T-helper 9 cell (primary cell): ENCODE results near the gene CALD1.

Source experiments
- DNase-seq: peaks from one replicate; pipeline ENCODE4 v3.0.0-alpha.2; 2020

CALD1 gene

GRCh38 chr7:134829380-134829986, 50.0 kb downstream of the CALD1 start:
- no peak for DNase-seq

- no peak for DNase-seq
Measured at GRCh38 chr7:134831862-134832261, 52.4 kb downstream of the CALD1 start.

GRCh38 chr7:134832367-134832766, 52.9 kb downstream of the CALD1 start:
- DNase-seq, result no peak

- no peak for DNase-seq
Measured at GRCh38 chr7:134834689-134835462, 55.4 kb downstream of the CALD1 start.

GRCh38 chr7:134835463-134835823, 56.0 kb downstream of the CALD1 start:
- DNase-seq, result no peak

DNA sequence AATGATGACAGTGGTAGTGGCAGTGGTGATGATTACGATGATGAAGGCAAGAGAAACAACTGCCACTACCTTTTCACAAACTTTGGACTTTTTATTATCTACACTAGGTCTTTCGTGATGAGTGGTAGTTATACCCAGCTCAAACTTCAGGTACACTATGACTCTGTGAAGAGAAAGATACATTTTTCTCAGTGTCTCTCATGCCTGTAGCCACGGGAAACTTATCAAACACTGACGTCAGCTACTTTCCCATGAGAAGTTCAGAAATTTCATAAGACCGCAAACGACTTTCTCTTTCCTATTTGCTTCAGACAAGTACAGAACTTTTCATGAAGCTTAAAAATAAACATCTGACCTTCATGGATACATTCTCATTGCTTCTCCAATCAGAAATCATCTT, 57.0 kb downstream of the CALD1 start:
- DNase-seq, result no peak

DNA sequence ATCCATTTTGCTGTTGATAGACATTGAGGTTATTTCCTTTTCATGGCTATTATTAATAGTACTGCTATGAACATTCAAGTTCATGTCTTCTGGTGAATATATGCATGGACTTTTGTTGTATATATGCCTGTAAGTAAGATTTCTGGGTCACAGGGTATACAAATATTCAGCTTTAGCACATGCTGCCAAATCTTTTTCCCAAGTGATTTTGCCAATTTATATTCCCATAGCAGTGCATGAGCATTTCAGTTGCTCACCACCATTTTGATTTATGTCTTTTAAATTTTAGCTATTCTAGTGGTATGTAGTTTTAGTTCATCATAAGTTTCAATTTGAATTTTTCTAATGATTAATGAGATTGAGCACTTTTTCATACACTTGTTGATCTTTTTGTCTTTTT, 59.9 kb downstream of the CALD1 start:
- DNase-seq, result no peak

DNA sequence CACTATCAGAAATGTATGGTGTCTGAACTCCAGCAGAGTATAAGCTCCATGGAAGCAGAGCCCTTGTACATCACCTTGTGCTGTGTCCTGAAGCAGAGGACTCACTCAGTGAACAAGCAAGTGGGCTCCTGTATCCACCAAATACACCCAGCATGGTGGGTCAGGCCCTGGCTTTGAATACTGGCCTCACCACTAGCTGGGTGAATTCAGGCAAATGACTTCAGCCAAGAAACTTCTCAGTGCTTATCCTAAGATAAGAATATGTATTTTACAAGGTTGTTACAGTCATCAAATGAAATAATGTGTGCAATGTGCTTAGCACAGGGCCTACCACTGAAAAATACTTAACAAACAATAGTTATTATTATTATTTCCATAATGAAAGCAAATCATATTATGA, 62.6 kb downstream of the CALD1 start:
- no peak for DNase-seq

GRCh38 chr7:134842886-134843430, 63.5 kb downstream of the CALD1 start:
- DNase-seq, result no peak

GRCh38 chr7:134844200-134844599, 64.8 kb downstream of the CALD1 start:
- DNase-seq, result no peak

DNA sequence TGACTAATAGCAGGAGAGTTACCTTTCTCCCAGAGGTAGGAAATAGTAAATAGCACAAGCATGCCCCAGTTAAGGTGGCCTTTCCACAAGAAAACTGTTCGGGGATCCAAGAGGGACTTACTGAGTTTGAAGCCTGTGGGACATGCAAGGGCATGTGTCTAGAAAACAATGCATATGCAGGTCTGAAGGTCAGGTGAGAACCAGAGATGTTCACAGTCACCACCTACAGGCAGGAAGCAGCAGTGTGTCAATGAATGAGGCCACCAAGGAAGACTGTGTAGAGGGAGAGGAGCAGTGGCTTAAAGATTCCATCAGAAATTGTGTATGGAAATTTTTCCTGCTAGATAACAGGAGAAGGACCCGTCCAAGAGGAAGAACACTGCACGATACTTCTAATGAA, 66.0 kb downstream of the CALD1 start:
- no peak for DNase-seq

GRCh38 chr7:134847851-134848588, 68.6 kb downstream of the CALD1 start:
- DNase-seq, result no peak

DNA sequence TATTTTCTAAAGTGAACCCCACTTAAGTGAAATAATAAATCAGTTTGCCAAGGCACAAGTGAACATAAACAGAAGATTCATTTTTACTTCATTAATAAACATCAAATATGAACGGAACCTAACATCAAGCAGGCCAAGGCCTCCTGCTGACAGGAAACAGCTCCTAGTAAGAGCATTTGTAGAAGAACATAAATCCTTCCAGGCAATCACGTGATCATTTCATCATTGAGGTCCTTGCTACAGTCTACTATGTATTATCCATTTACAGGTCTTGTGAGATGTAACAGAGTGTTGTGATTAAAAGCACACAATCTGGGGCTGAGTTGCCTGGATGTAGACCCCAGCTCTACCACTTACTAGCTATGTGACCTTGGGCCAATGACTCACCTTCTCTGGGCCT, 70.6 kb downstream of the CALD1 start:
- no peak for DNase-seq

DNA sequence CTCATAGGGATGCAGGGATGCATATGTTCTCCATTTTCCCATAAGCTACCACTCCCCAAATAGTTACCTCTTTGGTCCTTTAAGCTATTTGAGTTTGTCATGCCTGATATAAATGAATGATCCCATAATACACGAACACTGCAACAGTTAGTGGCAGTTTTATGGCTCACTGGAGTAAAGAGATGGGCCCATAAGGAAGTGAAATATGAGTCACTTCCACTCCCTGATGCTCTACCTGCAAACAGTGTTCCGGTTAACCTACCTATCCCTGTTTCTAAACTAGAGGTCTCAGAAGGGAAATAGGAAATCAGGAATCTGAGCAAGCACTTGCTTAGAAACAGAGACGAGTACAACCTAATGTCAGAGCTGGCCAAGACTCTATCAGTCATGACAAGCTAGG, 71.7 kb downstream of the CALD1 start:
- no peak for DNase-seq

DNA sequence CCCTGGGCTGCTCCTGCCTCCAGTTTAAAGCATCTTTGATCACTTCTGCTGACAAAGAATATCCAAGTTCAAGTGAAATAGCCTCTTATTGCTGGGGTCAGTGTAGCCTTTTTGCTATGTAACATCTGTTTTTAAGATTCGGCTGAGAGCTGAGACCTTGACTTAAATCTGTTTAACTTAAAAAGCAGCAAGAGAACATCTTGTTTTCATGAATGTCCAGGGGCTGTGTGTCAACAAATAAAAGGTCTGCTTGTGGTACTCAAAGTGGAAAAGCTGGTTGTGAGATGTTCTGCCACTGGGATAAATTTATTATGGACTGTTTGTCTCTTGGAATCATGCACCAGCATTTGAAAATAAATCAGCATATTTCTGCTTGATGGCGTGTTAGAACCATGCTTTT, 73.2 kb downstream of the CALD1 start:
- DNase-seq, result no peak

DNA sequence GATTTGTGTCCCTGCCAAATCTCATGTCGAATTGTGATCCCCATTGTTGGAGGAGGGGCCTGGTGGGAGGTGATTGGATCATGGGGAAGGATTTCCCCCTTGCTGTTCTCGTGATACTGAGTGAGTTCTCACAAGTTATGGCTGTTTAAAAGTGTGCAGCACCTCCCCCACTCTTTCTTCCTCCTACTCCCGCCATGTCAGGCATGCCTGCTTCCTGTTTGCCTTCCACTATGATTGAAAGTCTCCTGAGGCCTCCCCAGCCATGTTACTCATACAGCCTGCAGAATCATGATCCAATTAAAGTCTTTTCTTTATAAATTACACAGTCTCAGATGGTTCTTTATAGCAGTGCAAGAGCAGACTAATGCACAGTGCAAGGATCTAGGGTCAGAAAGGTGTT, 75.4 kb downstream of the CALD1 start:
- DNase-seq, result no peak

GRCh38 chr7:134855442-134855841, 76.0 kb downstream of the CALD1 start:
- no peak for DNase-seq

DNA sequence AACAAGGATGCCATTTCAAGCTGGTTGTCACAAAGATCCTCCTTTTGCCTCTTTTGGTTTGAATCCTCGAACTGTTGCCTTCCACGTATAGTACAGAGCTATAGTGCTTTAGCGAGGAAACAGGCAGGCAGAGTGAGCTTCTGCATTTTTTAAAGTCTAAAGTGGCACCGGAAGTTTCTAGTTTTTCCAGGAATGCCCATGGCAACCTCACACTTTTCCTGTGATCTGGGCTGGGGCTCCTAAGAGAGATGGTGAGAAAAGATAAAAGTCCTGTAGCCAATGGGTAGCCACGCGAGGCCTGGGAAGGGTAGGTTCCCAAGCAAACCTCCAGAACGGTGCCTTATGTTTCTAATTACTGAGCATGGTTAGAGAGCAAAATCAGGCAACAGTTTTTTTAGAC, 76.7 kb downstream of the CALD1 start:
- DNase-seq, result no peak

- no peak for DNase-seq
Measured at GRCh38 chr7:134856691-134857090, 77.3 kb downstream of the CALD1 start.

GRCh38 chr7:134857958-134858357, 78.5 kb downstream of the CALD1 start:
- no peak for DNase-seq

GRCh38 chr7:134859783-134860182, 80.3 kb downstream of the CALD1 start:
- no peak for DNase-seq

DNA sequence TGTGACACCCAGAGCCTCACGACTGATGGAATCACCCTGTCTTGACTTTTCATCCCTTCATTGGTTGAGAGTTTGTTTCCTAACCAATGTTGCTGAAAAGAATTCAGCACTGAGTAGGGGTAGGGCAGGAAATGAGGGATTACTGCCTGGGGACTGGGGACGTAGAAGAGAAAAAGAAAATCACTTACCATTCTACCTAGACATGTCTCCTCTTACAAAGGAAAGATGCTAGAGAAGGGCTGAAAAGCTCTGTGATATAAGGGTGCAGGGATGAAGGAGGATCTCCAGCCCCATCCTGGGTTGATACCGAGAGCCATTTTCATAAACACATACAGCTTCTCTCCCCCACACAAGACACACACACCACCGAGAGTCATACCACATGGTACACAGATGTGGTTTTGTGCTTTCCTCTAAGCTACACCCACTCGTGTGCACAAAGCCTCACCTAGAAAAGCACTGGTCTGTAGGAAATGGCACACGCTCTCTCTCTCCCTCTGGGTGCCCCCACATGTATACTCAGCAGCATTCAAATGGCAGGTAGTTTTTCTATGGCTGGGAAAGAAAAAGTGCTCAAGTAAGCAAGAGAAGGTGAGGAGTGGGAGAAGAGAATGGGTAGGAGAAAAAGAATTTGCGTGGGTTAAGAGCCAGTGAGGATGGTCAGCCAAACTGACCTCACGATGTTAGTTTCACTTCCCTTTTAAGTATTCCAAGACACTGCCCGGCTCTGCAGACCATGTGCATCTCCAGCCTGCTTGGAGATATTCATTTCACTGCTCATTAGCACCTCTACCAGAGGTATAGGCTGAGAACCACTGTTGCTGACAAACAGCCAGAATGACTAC, 85.8 kb downstream of the CALD1 start:
- DNase-seq, result no peak

DNA sequence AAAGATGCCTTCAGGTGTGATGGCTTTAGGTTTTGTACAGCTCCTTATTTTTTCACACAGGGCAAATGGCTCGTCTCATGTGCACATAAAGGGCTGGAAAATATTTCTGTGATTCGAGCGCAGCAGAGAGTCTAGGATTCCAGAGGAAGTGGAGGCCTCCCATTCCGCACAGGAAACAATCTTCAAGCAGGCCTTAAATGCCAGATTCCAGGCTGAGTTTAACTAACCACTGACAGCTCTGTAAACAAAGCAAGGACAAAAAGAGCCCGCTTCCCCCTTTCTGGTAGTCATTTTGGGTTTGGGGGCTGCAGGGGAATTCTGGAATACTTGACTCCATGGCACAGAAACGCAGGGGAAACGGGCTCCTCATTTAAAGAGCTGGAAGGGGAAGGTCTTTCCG, 87.2 kb downstream of the CALD1 start:
- DNase-seq, result no peak
